DND-41 (cell line): Measurements from ENCODE around the gene ZC3H7B.
"Not testable (repeated sequence)": the region's sequence is repeated elsewhere in the genome, so short reads cannot be mapped to it uniquely, and the experiment has no call there.

Source experiments
- ATAC-seq: fragments of 200-7000 bp; cut with Tn5 transposase; 3 replicates; pipeline ENCODE4 v1.9.1; 2021; ENCODE audit warnings: low read depth; ENCODE audit not compliant: insufficient read depth
- DNase-seq: peaks from one replicate; pipeline ENCODE4 v3.0.0-alpha.2; 2020
- H2AFZ ChIP-seq: 2 replicates; pipeline ENCODE4 v1.6.0; 2012; ENCODE audit warnings: low read depth, low read length
- H3K27ac ChIP-seq: 2 replicates; pipeline ENCODE4 v1.5.1; 2012; ENCODE audit warnings: low read length, inconsistent platforms
- H3K27me3 ChIP-seq: fragments of 200-600 bp; sonication (generic); 2 replicates; pipeline ENCODE4 v1.6.0; 2012; ENCODE audit warnings: low read length, mild to moderate bottlenecking, inconsistent platforms; ENCODE audit not compliant: insufficient read depth, poor library complexity
- H3K36me3 ChIP-seq: 2 replicates; pipeline ENCODE4 v1.5.1; 2012; ENCODE audit warnings: low read length, inconsistent platforms; ENCODE audit not compliant: insufficient read depth
- H3K4me1 ChIP-seq: 2 replicates; pipeline ENCODE4 v1.5.1; 2012; ENCODE audit warnings: mild to moderate bottlenecking, low read length; ENCODE audit not compliant: insufficient read depth
- H3K4me2 ChIP-seq: 2 replicates; pipeline ENCODE4 v1.6.0; 2012; ENCODE audit warnings: mild to moderate bottlenecking, moderate library complexity, low read length, inconsistent platforms; ENCODE audit not compliant: insufficient read depth
- H3K4me3 ChIP-seq, 2 experiments: fragments of 200-600 bp in 1 of 2; shearing (Covaris generic) in 1 of 2; 2 replicates each; pipeline ENCODE4 v1.5.1; 2012 to 2016; ENCODE audit warnings: inconsistent platforms in 2 of 2, low read length in 2 of 2, mild to moderate bottlenecking in 2 of 2, low read depth in 1 of 2, moderate library complexity in 1 of 2
- H3K79me2 ChIP-seq: 2 replicates; pipeline ENCODE4 v1.6.0; 2012; ENCODE audit warnings: low read length, inconsistent platforms; ENCODE audit not compliant: insufficient read depth
- H3K9ac ChIP-seq: 2 replicates; pipeline ENCODE4 v1.6.0; 2012; ENCODE audit warnings: low read depth, mild to moderate bottlenecking, inconsistent platforms, low read length, moderate library complexity
- H3K9me3 ChIP-seq: 2 replicates; pipeline ENCODE4 v1.5.1; 2012; ENCODE audit warnings: low read length, moderate library complexity, mild to moderate bottlenecking, inconsistent platforms; ENCODE audit not compliant: insufficient read depth, severe bottlenecking
- H4K20me1 ChIP-seq: 2 replicates; pipeline ENCODE4 v1.6.0; 2012; ENCODE audit warnings: low read length; ENCODE audit not compliant: insufficient read depth
- CTCF ChIP-seq: IDR thresholded peaks from 2 replicates; pipeline ENCODE4 v1.5.1; 2012; ENCODE audit warnings: borderline replicate concordance, low read length, moderate library complexity, mild to moderate bottlenecking; ENCODE audit not compliant: poor library complexity, severe bottlenecking; ENCODE audit errors: extremely low read depth
- EZH2 ChIP-seq: IDR thresholded peaks from 3 replicates; pipeline ENCODE4 v1.6.1; 2012; ENCODE audit warnings: borderline replicate concordance, low read depth, mild to moderate bottlenecking, moderate library complexity, low read length, inconsistent platforms; ENCODE audit not compliant: severe bottlenecking

The ZC3H7B gene

GRCh38 chr22:41288245-41288946 lies 12.9 kb upstream of the ZC3H7B start:
- H3K4me3 ChIP-seq = no peak overlapping the region
- no peak overlapping the region for H3K27ac ChIP-seq
- DNase-seq = no peak
- H3K79me2 ChIP-seq = peaks cover 26% of the 10 kb centered on the region
- no peak overlapping the region for H3K9ac ChIP-seq
- H3K4me2 ChIP-seq = no peak overlapping the region
- peaks cover 4% of the 10 kb centered on the region; the same call in 1 of the 2 replicates for H4K20me1 ChIP-seq
- no peak for TF ChIP-seq EZH2
- no peak for TF ChIP-seq CTCF
- ATAC-seq = no peak
- H3K36me3 ChIP-seq = peaks cover 20% of the 10 kb centered on the region
- H3K27me3 ChIP-seq = no peaks in the 10 kb centered on the region
- no peaks in the 10 kb centered on the region for H3K9me3 ChIP-seq
- peak overlapping the region; percentile 38; the same call in 1 of the 2 replicates for H2AFZ ChIP-seq
- peaks cover 26% of the 10 kb centered on the region for H3K4me1 ChIP-seq

GRCh38 chr22:41289671-41290070 lies 11.7 kb upstream of the ZC3H7B start:
- Histone ChIP-seq H2AFZ (no peak overlapping the region), H4K20me1 (no peaks in the 10 kb centered on the region), H3K27ac (no peak overlapping the region), H3K4me2 (no peak overlapping the region), H3K4me3 (no peak overlapping the region), H3K4me1 (peaks cover 16% of the 10 kb centered on the region), H3K36me3 (peaks cover 10% of the 10 kb centered on the region), H3K79me2 (peaks cover 13% of the 10 kb centered on the region), H3K9ac (no peak overlapping the region), H3K27me3 (no peaks in the 10 kb centered on the region), H3K9me3 (no peaks in the 10 kb centered on the region)
- TF ChIP-seq CTCF = no peak
- no peak for TF ChIP-seq EZH2
- ATAC-seq (no peak), DNase-seq (no peak)

- TF ChIP-seq EZH2 (no peak), CTCF (no peak)
- peaks cover 10% of the 10 kb centered on the region for H3K4me1 ChIP-seq
- no peak overlapping the region for H3K4me3 ChIP-seq
- no peaks in the 10 kb centered on the region for H3K27me3 ChIP-seq
- no peaks in the 10 kb centered on the region for H3K9me3 ChIP-seq
- no peak overlapping the region for H3K4me2 ChIP-seq
- ATAC-seq = no peak
- peaks cover 5% of the 10 kb centered on the region for H3K79me2 ChIP-seq
- DNase-seq = no peak
- no peaks in the 10 kb centered on the region for H4K20me1 ChIP-seq
- no peak overlapping the region; the same call in 1 of the 2 replicates for H2AFZ ChIP-seq
- H3K27ac ChIP-seq = no peak overlapping the region
- H3K36me3 ChIP-seq = peaks cover 4% of the 10 kb centered on the region; the same call in 1 of the 2 replicates
- no peak overlapping the region for H3K9ac ChIP-seq
Measured at GRCh38 chr22:41290262-41291221, 10.8 kb upstream of the ZC3H7B start.

GRCh38 chr22:41294816-41295215 lies 6.5 kb upstream of the ZC3H7B start:
- not testable (repeated sequence) for H3K4me3 ChIP-seq, H3K79me2 ChIP-seq, ATAC-seq, H4K20me1 ChIP-seq, H3K27ac ChIP-seq, H2AFZ ChIP-seq, H3K27me3 ChIP-seq, H3K9me3 ChIP-seq, DNase-seq, H3K4me2 ChIP-seq, H3K9ac ChIP-seq, H3K4me1 ChIP-seq, H3K36me3 ChIP-seq
